ENCODE measurements around the gene FAM185A.
A peak's percentile ranks its signal among the peaks of the same experiment; 100 is the strongest.

Gene FAM185A

DNA sequence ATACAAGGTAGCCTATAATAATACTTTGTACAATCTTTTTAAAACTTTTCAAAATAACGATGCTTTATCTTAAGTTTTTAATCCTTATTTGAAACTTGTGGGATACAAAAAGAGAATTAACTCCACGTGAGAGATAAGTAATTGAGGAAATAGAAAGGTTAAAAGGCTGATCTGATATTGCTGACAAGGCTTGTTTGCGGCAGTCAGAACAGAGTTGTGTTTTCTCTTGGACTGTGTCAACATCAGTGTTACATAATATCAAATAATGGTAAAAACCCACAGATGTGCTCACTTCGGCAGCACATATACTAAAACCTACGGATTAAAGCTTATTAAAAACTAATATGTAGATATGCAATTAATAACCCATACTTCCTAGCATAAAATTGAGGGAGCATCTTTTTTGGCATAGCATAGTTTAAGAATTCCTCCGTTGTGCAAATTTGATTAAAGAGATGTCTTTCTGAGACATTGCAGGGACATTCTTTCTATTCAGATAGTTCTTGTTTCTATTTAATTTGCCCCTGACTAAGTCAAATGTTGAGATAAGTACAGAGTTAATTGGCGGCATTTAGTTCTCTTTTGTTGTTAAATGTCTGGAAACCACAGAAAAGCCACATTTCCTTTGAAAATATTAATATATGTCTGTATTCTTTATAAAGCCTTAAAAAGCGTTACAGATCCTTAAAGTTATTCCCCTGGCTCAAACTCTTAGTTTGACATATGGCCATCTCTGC is 63.3 kb downstream of the FAM185A start:
- peaks cover 29% of the 10 kb centered on the region for H3K4me1 Mint-ChIP-seq
- H3K4me3 Mint-ChIP-seq: no peak overlapping the region
- ATAC-seq (no peak), DNase-seq (ENCODE audit: low spot score in 2 of 2) (no peak)
- no peak overlapping the region for H3K27ac Mint-ChIP-seq
- no peaks in the 10 kb centered on the region for H3K9me3 Mint-ChIP-seq
- peaks cover 6% of the 10 kb centered on the region for H3K36me3 Mint-ChIP-seq

DNA sequence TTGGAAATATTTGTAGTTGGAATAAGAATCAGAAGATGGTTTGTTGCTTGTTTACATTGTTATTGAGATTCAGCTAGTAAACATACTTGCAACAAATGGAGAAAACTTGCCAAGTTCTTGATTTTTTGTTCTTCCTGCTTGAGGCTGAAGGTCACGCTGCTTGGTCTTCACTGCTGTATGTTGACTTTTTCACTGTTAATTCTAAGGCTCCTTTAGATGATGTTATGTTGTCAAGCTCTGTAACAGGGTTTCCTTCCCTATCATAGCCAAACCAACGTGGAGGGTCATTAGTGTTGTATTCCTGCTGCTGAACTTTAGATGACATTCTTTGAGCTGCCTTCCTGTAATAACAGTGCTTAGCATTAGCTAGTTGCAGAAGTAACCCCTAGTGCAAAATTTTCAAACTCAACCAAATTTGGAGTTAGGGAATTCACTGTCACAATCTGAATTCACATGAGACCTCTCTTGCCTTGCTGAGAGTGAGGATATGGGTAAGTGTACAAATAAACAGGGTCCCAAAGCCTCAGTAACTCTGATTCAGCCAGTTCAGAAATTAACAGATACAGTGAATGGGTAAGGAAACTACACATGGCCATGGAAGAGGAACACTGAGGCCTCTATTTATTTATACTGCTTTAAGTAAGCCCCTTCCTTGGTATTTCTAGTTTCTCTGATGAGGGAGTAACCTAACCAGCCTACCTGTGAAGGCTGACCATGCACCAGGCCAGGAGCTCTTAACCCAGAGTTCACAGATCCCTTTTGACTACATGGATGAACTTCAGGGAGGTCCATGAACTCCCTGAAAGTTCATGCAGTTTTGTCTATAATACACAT is 64.6 kb downstream of the FAM185A start:
- H3K9me3 Mint-ChIP-seq: no peaks in the 10 kb centered on the region
- DNase-seq (ENCODE audit: low spot score in 2 of 2) (no peak), ATAC-seq (peak; percentile 56)
- H3K36me3 Mint-ChIP-seq: peaks cover 6% of the 10 kb centered on the region
- peaks cover 29% of the 10 kb centered on the region for H3K4me1 Mint-ChIP-seq
- peak overlapping the region; percentile 9 for H3K4me3 Mint-ChIP-seq
- H3K27ac Mint-ChIP-seq: peak overlapping the region; percentile 80

DNA sequence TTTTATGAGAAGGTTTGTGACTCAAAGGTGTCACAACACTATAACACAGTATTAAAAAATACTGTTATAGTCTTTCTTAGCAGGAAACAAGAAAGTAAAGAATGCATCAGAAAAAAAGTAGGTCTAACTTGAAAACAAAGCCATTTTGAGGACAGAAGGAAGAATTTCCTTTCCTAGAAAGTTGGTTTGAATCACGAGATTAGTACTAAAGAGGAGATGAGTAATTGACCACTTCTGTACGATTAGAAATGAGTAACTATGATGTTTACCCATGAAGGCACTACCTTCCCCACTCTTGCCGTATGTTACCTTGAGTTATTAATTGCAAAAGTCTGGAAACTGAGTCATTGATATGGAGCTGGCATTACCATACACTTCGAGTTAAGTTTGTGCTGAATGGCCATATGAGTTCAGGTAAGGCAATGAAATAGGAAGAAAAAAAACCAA is 65.2 kb downstream of the FAM185A start:
- Mint-ChIP-seq H3K9me3 (no peaks in the 10 kb centered on the region), H3K27ac (peak overlapping the region; percentile 80), H3K4me3 (peak overlapping the region; percentile 9), H3K36me3 (peaks cover 6% of the 10 kb centered on the region), H3K4me1 (peaks cover 29% of the 10 kb centered on the region)
- DNase-seq (ENCODE audit: low spot score in 2 of 2) (no peak), ATAC-seq (peak; percentile 97)

DNA sequence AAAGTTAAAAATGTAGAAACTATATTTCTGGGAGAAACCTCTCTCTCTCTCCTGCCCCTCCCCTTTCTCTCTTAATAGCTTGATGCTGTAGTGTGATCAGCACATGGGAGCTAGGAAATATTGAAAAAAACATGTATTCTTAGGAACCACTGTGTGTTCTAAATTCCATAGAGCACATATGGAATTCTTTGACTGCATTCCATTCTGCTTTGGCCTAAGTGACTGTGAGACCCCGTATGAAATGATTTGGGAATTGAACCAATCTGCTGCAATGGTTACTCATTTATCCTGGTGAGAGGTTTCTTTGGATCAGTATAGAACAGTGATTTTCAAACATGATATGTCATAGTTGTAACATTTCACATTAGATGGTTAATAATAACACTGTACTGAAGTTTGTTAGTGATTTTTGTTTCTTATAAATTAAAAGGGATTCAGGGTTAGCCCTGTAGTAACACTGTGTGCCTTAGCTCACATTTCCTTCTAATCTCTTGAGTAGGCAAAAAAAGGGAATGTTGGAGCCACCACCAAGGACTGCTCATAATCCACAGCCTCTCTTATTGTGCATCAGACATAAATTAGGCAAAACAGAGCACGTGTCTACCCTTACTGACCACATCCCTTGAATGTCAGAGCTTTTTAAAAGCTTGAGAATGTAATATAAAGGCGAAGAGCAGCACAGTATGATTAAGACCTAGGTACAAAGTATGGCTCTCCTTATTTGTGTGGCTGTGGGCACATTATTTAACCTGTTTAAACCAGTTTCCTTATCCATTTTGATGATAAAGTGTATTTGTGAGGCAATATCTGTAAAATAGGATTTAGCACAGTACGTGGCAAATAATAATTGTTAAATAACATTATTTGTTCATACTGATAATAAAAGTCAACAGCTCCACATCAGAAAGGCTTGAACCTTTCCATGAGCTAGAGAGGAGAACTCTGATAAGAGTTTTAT is 69.1 kb downstream of the FAM185A start:
- Mint-ChIP-seq H3K9me3 (no peaks in the 10 kb centered on the region), H3K27ac (no peak overlapping the region), H3K4me3 (no peak overlapping the region), H3K36me3 (no peaks in the 10 kb centered on the region), H3K4me1 (peaks cover 28% of the 10 kb centered on the region)
- no peak for ATAC-seq
- DNase-seq (ENCODE audit: low spot score in 2 of 2): no peak

DNA sequence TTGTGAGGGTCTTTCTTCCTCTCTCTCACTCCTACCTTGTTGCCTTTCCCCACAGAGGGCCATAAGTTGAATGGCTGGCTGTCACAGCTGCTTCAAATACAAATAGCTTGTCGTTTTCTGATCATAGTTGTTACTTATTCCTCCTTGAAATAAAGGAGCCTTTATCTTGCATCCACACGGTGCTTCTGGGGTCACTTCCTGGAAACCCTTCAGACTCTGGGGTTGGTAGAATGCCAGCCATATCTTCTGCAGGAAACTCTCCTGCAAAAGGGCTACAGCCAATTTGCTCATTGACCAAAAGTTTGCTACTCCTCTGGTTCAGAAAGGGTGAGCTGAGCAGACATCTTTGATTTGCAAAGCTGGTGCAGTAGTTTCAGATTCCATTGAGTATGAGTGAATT is 70.4 kb downstream of the FAM185A start:
- Mint-ChIP-seq H3K4me1 (peaks cover 16% of the 10 kb centered on the region), H3K27ac (no peak overlapping the region), H3K9me3 (no peaks in the 10 kb centered on the region), H3K4me3 (no peak overlapping the region), H3K36me3 (no peaks in the 10 kb centered on the region)
- DNase-seq (ENCODE audit: low spot score in 2 of 2) (no peak), ATAC-seq (no peak)

DNA sequence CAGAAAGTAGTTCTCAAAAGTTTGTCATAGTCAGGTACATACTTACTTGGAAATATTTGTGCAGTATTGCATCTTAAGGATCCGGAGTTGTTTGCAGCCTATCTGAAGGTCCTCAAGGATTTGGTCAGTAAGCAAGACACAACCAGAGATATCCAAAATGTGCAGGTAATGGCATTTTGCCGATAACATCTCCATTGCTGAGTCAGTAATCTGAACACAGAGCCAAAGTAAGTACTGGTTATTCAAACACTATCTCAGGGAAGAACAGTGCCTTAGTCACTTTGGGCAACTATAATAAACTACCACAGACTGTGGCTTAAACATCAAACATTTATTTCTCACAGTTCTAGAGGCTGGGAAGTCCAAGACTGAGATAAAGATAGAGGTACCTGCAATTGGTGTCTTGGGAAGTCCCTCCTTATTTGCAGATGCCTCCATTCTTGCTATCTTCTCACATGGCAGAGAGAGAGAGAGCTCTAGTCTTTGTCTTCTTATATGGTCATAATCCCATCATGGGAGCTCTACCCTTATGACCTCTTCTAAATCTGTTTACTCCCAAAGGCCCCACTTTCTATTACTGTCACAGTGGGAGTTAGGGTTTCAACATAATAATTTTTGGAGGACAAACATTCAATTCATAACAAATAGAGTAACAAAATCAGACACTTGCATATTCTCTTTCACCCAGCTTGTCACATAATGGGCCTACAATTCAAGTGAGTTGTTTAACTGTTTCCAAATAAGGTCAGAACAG is 73.4 kb downstream of the FAM185A start:
- H3K36me3 Mint-ChIP-seq: no peaks in the 10 kb centered on the region
- ATAC-seq (no peak), DNase-seq (ENCODE audit: low spot score in 2 of 2) (no peak)
- H3K27ac Mint-ChIP-seq: no peak overlapping the region
- H3K9me3 Mint-ChIP-seq: no peaks in the 10 kb centered on the region
- no peak overlapping the region for H3K4me3 Mint-ChIP-seq
- no peaks in the 10 kb centered on the region for H3K4me1 Mint-ChIP-seq

DNA sequence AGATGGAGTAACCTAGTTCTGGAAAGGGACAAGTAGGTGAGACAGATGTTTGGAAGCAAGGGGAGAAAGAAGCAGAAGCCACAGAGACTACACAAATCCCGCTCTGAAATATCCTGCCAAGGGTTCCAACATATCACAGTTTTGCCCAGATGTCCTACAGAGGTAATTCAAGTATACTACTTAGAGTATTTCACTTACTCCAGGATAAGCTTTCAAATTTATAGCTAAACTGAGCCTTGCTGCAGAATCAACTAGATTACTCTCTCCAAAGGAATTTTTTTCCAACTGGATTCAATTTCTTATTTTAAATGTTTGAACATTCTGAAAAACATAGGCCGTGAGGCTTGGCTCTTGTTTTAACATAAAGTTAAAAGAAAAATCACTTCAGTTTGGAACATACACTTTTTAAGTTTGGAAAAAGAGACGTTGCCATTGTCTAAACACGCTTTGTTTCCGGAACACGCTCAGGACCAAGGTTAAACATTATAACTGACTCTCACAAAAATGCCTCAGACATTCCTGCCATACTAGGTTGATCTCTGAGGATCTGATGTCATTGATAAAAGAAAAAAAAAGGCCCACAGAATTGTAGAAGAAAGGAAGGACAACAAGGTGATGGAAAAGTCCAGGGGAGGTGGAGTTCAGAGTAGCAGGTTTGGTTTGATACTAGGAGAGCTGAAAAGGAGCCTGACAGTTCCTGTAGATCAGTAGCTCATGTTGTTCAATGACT is 74.8 kb downstream of the FAM185A start:
- H3K27ac Mint-ChIP-seq: no peak overlapping the region
- ATAC-seq (no peak), DNase-seq (ENCODE audit: low spot score in 2 of 2) (no peak)
- H3K36me3 Mint-ChIP-seq: no peaks in the 10 kb centered on the region
- no peak overlapping the region for H3K4me3 Mint-ChIP-seq
- H3K4me1 Mint-ChIP-seq: no peaks in the 10 kb centered on the region
- no peaks in the 10 kb centered on the region for H3K9me3 Mint-ChIP-seq

DNA sequence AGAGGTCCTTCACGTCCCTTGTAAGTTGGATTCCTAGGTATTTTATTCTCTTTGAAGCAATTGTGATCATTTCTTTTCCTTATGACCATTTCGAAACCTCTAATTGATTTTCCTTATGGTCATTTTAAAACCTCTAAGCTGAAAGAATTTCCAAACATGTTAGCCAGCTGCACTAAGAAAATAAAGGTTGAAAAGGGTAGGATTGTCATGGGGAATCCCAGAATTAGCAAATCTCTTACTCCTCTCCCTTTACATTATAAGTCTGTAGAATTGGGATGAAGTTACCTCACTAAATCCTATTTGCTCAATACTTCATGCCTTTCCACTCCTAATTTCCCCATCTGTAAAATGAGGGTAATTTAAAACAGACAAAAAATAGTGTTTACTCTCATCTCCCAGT is 79.5 kb downstream of the FAM185A start:
- no peak overlapping the region for H3K4me3 Mint-ChIP-seq
- H3K27ac Mint-ChIP-seq: no peak overlapping the region
- DNase-seq (ENCODE audit: low spot score in 2 of 2) (no peak), ATAC-seq (no peak)
- H3K36me3 Mint-ChIP-seq: no peaks in the 10 kb centered on the region
- H3K9me3 Mint-ChIP-seq: no peaks in the 10 kb centered on the region
- no peaks in the 10 kb centered on the region for H3K4me1 Mint-ChIP-seq

DNA sequence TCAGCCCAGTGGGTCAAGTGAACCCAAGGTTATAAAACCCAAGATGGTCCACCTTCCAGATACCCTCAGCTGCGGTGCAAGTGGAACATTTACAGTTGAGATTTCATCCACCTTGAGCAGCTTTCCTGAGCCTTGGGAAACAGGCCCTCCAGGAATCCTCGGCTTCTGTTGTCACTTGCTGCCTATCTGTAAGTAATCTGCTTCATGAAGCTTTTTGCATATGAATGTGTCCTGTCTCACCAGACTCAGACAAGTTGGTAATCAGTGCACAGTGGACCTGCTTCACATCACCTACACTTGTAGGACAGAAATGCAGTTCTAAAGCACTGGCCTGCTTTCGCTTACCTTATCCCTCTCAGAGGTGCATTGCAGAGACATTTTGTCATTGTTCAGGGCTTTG is 80.3 kb downstream of the FAM185A start:
- no peak overlapping the region for H3K27ac Mint-ChIP-seq
- ATAC-seq: no peak
- no peak overlapping the region for H3K4me3 Mint-ChIP-seq
- no peaks in the 10 kb centered on the region for H3K9me3 Mint-ChIP-seq
- DNase-seq (ENCODE audit: low spot score in 2 of 2): no peak
- H3K36me3 Mint-ChIP-seq: no peaks in the 10 kb centered on the region
- no peaks in the 10 kb centered on the region for H3K4me1 Mint-ChIP-seq

DNA sequence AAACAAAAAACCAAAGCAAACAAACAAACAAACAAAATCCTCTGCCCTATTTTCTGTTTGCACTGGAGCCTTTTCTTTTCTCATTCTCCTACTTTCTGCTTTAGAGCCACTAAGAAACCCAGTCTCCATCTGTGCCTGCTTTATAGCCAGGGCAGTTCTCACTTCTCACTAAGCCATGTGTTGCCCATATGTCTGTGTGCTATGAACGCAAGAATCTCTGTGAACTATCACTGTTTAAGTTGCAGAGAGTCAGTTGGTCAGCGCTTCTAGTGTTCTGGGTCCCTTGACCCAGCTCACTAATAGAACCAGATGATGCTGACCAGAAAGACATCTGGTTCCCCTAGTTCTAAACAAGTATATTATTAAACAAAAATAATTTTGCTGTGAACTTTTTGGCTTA is 81.4 kb downstream of the FAM185A start:
- Mint-ChIP-seq H3K4me1 (no peaks in the 10 kb centered on the region), H3K36me3 (no peaks in the 10 kb centered on the region), H3K4me3 (no peak overlapping the region), H3K9me3 (no peaks in the 10 kb centered on the region), H3K27ac (no peak overlapping the region)
- no peak for ATAC-seq
- no peak for DNase-seq (ENCODE audit: low spot score in 2 of 2)

DNA sequence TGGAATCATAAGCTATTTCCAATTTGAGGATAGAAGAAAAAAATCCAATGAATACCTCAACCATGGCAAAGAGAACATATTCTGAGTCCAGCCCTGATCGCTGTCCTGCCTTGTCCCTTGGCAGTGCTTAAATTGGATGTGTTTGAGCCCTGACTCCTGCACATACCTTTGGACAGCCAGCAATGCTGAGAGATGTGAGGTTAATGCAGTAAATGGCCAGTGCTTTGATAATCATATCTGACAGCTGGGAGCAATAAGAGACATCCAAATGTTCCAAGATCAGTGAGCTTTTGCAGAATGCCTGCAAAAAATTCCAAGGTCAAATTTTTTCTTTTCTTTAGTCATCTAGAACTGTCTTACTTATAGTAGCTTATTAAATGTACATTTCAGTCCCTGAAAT is 83.9 kb downstream of the FAM185A start:
- DNase-seq (ENCODE audit: low spot score in 2 of 2) (no peak), ATAC-seq (no peak)
- Mint-ChIP-seq H3K4me3 (no peak overlapping the region), H3K9me3 (no peaks in the 10 kb centered on the region), H3K36me3 (no peaks in the 10 kb centered on the region), H3K4me1 (peaks cover 6% of the 10 kb centered on the region), H3K27ac (no peak overlapping the region)

DNA sequence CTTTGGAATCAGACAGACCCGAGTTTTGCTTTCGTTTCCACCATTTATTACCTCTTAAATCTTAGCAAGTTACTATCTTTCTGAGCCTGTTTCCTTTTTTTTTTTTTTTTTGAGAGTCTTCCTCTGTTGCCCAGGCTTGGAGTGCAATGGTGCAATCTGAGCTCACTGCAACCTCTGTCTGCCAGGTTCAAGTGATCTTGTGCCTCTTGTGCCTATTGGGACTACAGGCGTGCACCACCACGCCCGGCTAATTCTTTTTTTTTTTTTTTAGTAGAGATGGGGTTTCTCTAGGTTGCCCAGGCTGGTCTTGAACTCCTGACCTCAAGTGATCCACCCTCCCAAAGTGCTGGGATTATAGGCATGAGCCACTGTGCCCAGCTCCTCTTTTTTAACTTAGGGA is 84.5 kb downstream of the FAM185A start:
- H3K4me1 Mint-ChIP-seq: peaks cover 6% of the 10 kb centered on the region
- no peaks in the 10 kb centered on the region for H3K36me3 Mint-ChIP-seq
- H3K9me3 Mint-ChIP-seq: no peaks in the 10 kb centered on the region
- no peak for ATAC-seq
- DNase-seq (ENCODE audit: low spot score in 2 of 2): no peak
- no peak overlapping the region for H3K27ac Mint-ChIP-seq
- H3K4me3 Mint-ChIP-seq: no peak overlapping the region

DNA sequence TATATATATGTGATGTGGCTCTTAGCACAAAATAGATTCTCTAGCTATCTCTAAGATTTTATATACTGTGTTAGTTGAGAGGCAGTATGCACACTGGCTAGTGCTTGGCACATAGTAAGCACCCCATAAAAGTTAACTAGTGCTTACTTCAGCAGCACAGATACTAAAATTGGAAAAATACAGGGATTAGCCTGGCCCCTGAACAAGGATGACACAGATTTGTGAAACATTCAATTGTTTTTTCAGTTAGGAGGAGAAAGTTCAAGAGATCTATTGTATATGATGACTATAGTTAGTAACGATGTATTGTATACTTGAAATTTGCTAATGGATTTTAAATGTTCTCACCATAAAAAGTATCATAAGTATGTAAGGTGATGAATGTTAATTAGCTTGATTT is 85.7 kb downstream of the FAM185A start:
- Mint-ChIP-seq H3K36me3 (no peaks in the 10 kb centered on the region), H3K9me3 (no peaks in the 10 kb centered on the region), H3K4me1 (peaks cover 6% of the 10 kb centered on the region), H3K27ac (no peak overlapping the region), H3K4me3 (no peak overlapping the region)
- ATAC-seq (no peak), DNase-seq (ENCODE audit: low spot score in 2 of 2) (no peak)

DNA sequence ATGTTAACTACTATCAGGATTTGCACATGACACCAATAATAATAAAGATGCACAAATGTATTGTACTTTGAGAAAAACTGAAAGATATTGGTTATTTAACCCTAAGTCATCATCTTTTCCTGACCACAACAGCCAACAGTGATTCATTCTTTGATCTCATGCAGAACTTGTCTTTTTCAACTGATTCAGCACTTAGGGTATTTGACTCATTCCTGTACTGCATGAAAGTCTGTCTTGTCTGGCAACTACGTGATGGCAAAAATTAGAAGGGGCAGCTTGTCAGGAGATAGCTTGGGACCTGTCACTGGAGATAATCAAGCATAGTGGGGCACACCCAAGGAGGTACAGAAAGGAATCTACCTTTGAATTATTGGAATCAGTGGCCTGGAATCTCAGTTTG is 86.2 kb downstream of the FAM185A start:
- H3K4me3 Mint-ChIP-seq: peak overlapping the region; percentile 2
- H3K4me1 Mint-ChIP-seq: peaks cover 6% of the 10 kb centered on the region
- H3K27ac Mint-ChIP-seq: no peak overlapping the region
- H3K36me3 Mint-ChIP-seq: no peaks in the 10 kb centered on the region
- no peaks in the 10 kb centered on the region for H3K9me3 Mint-ChIP-seq
- peak in 1 of 2 donors; percentile 62 for DNase-seq (ENCODE audit: low spot score in 2 of 2)
- peak; percentile 99 for ATAC-seq
